NB4 (cell line): ENCODE measurements around the gene FABP6.
A peak's percentile ranks its signal among the peaks of the same experiment; 100 is the strongest.

Experiments
- DNase-seq: peaks from one replicate; pipeline ENCODE4 v3.0.0; 2010; ENCODE audit warnings: low read depth
- H3K4me3 ChIP-seq: one replicate; pipeline ENCODE4 v1.5.1; 2011; ENCODE audit warnings: mild to moderate bottlenecking, low read depth, low read length, moderate library complexity
- CTCF ChIP-seq: IDR thresholded peaks from one replicate; pipeline ENCODE4 v1.5.1; 2012; ENCODE audit warnings: low read depth, low read length
- MAX ChIP-seq: IDR thresholded peaks from 2 replicates; pipeline ENCODE4 v1.6.1; 2011; ENCODE audit warnings: low read depth, low read length
- MYC ChIP-seq: IDR thresholded peaks from 2 replicates; pipeline ENCODE4 v1.6.1; 2011; ENCODE audit warnings: low read depth, low read length
- POLR2A ChIP-seq: IDR thresholded peaks from 2 replicates; pipeline ENCODE4 v1.6.1; 2011; ENCODE audit warnings: mild to moderate bottlenecking; ENCODE audit not compliant: insufficient read length; ENCODE audit errors: extremely low read depth

FABP6 gene

GRCh38 chr5:160198146-160198545, 31.2 kb upstream of the FABP6 start:
- peak overlapping the region; percentile 21 for H3K4me3 ChIP-seq
- no peak for DNase-seq

GRCh38 chr5:160198841-160199409, 30.4 kb upstream of the FABP6 start:
- no peak for TF ChIP-seq CTCF
- TF ChIP-seq MAX = no peak
- no peak for TF ChIP-seq MYC
- no peak for TF ChIP-seq POLR2A

More at GRCh38 chr5:160198146-160198545, 31.2 kb upstream of the FABP6 start:
- no peak for TF ChIP-seq POLR2A
- TF ChIP-seq MYC = no peak
- no peak for TF ChIP-seq MAX
- no peak for TF ChIP-seq CTCF

GRCh38 chr5:160199410-160199911, 29.8 kb upstream of the FABP6 start:
- H3K4me3 ChIP-seq = no peak overlapping the region
- DNase-seq = peak; percentile 71
- TF ChIP-seq MAX = no peak
- TF ChIP-seq CTCF = peak; percentile 53

More at GRCh38 chr5:160198841-160199409, 30.4 kb upstream of the FABP6 start:
- H3K4me3 ChIP-seq = no peak overlapping the region
- no peak for DNase-seq

GRCh38 chr5:160207061-160207460, 22.2 kb upstream of the FABP6 start:
- no peak for DNase-seq
- H3K4me3 ChIP-seq = no peak overlapping the region
- TF ChIP-seq CTCF (no peak), MYC (no peak), MAX (no peak), POLR2A (no peak)

- no peak overlapping the region for H3K4me3 ChIP-seq
- no peak for TF ChIP-seq POLR2A
- TF ChIP-seq CTCF = no peak
- no peak for TF ChIP-seq MYC
- TF ChIP-seq MAX = no peak
- no peak for DNase-seq
These were observed 19.4 kb upstream of the FABP6 start for GRCh38 chr5:160209917-160210316.

GRCh38 chr5:160210606-160211005, 18.7 kb upstream of the FABP6 start:
- DNase-seq = no peak
- H3K4me3 ChIP-seq = no peak overlapping the region
- TF ChIP-seq MAX = no peak
- no peak for TF ChIP-seq CTCF
- TF ChIP-seq MYC = no peak
- no peak for TF ChIP-seq POLR2A
